Osteocyte (in vitro differentiated cells): Measurements from ENCODE around the gene ATP6V1A. TPM values are rescaled to one million over a fixed set of nuclear protein-coding genes. Genes with fewer than 3 reads are reported as not detected.

Source experiments
- DNase-seq: peaks from one replicate; pipeline ENCODE4 v3.0.0; 2021; ENCODE audit warnings: mixed read lengths; ENCODE audit not compliant: unreplicated experiment; ENCODE audit errors: extremely low spot score
- H3K27ac Mint-ChIP-seq: one replicate; pipeline ENCODE4 v1.8.0; 2021; ENCODE audit warnings: mild to moderate bottlenecking, mixed read lengths; ENCODE audit not compliant: unreplicated experiment
- H3K27me3 Mint-ChIP-seq: one replicate; pipeline ENCODE4 v1.8.0; 2021; ENCODE audit warnings: mixed read lengths; ENCODE audit not compliant: unreplicated experiment
- H3K36me3 Mint-ChIP-seq: one replicate; pipeline ENCODE4 v1.8.0; 2021; ENCODE audit warnings: mixed read lengths; ENCODE audit not compliant: unreplicated experiment
- H3K4me1 Mint-ChIP-seq: one replicate; pipeline ENCODE4 v1.8.0; 2021; ENCODE audit warnings: mixed read lengths; ENCODE audit not compliant: unreplicated experiment
- H3K4me3 Mint-ChIP-seq: one replicate; pipeline ENCODE4 v1.8.0; 2021; ENCODE audit warnings: mild to moderate bottlenecking, moderate library complexity, mixed read lengths; ENCODE audit not compliant: unreplicated experiment
- H3K9me3 Mint-ChIP-seq: one replicate; pipeline ENCODE4 v1.8.0; 2021; ENCODE audit warnings: mixed read lengths; ENCODE audit not compliant: unreplicated experiment
- total RNA-seq: library from RNA; stranded (reverse); gene quantifications from 2 replicates; pipeline ENCODE4 v1.2.1, GENCODE V29; 2021
- TF ChIP-seq, protein P1 (sequence below): fragments of 200-600 bp; sonication (generic); IDR thresholded peaks from 2 replicates; pipeline ENCODE4 v1.5.0; 2021; ENCODE audit warnings: antibody characterized with exemption, mild to moderate bottlenecking, moderate library complexity

ATP6V1A gene
- total RNA-seq, 1 donor from 2014 or later = 84.7 TPM

DNA sequence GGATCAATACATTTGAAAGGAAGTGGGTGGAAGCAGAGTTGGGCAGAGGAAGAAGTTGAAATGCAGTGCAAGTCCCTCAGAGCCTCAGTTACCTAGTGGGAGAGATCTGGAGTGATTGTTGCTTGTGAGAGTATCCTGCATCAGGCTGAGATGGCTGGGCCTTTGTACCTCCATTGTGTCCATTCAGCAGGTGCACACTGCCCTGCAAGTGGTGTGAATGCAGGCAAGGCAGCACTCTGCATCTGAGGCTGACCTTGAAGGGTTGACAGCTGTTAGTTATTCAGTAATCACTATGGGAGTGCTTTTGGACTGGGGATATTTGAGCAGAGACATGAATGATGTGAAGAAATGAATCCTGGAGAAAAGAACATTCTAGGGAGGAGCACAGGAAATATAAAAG lies 25.2 kb downstream of the ATP6V1A start:
- Mint-ChIP-seq H3K27ac (no peak overlapping the region), H3K4me1 (peaks cover 10% of the 10 kb centered on the region), H3K27me3 (no peaks in the 10 kb centered on the region), H3K9me3 (no peaks in the 10 kb centered on the region), H3K36me3 (peaks cover 4% of the 10 kb centered on the region), H3K4me3 (no peak overlapping the region)
- DNase-seq = no peak
- TF ChIP-seq, protein P1, sequence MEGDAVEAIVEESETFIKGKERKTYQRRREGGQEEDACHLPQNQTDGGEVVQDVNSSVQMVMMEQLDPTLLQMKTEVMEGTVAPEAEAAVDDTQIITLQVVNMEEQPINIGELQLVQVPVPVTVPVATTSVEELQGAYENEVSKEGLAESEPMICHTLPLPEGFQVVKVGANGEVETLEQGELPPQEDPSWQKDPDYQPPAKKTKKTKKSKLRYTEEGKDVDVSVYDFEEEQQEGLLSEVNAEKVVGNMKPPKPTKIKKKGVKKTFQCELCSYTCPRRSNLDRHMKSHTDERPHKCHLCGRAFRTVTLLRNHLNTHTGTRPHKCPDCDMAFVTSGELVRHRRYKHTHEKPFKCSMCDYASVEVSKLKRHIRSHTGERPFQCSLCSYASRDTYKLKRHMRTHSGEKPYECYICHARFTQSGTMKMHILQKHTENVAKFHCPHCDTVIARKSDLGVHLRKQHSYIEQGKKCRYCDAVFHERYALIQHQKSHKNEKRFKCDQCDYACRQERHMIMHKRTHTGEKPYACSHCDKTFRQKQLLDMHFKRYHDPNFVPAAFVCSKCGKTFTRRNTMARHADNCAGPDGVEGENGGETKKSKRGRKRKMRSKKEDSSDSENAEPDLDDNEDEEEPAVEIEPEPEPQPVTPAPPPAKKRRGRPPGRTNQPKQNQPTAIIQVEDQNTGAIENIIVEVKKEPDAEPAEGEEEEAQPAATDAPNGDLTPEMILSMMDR = no peak

DNA sequence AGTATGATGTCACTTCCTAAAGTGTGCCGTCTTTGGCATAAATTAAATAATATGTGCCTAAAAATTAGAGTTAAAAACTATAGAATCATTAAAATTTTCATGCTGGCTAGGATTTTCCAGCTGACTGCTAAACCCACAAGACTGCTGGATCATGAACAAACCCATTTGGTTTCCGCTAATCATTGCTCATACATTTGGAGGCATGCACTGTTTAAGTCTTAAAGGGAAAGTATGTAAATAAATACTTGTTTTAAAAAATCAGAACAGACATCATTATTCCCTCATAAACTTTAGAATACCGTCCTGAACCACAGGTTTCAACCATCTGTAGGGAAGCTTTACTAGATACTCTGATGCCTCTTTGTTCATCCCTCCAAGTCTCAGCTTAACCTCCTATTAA lies 26.5 kb downstream of the ATP6V1A start:
- TF ChIP-seq, protein P1 = no peak
- Mint-ChIP-seq H3K27ac (no peak overlapping the region), H3K4me1 (peaks cover 10% of the 10 kb centered on the region), H3K27me3 (no peaks in the 10 kb centered on the region), H3K9me3 (no peaks in the 10 kb centered on the region), H3K4me3 (no peak overlapping the region), H3K36me3 (peaks cover 7% of the 10 kb centered on the region)
- DNase-seq = no peak

DNA sequence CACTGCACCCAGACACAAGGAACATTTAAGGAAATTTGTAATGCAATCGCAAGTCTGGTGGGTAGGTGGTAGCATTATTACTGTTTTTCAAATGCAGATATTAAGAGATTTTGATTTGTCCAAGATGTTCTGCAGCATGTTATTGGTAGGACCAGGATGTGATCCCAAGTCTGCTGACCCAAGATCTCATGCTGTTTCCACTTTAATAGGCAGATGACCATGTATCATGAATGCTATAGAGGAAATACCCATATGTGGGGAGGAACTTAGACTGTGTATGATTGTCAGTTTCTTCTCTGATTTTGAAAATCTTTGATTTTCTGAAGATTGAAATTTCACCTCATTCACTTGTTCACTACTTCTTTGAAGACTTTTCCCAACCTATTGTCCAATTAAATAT lies 28.7 kb downstream of the ATP6V1A start:
- TF ChIP-seq, protein P1 = no peak
- H3K9me3 Mint-ChIP-seq = no peaks in the 10 kb centered on the region
- no peak overlapping the region for H3K4me3 Mint-ChIP-seq
- H3K4me1 Mint-ChIP-seq = peaks cover 5% of the 10 kb centered on the region
- peaks cover 14% of the 10 kb centered on the region for H3K36me3 Mint-ChIP-seq
- H3K27me3 Mint-ChIP-seq = no peaks in the 10 kb centered on the region
- H3K27ac Mint-ChIP-seq = no peak overlapping the region
- no peak for DNase-seq

DNA sequence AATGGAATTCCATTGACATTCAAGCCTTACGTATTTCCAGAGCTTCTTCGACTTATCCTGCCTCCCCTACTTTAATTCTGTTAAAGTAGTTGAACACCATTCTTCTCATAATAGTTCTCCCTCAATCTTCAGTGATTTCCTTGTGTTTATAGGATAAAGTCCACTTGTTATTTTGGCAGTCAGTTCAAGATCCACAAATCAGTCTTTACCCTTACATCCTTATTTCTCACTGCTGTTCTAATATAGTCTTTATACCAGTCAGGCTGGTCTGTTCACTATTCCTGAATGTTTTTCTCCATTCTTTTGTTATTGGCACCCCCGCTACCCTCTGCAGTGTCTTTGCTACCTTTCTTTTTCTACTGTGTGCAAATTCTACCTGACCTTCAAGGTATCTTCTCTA lies 29.7 kb downstream of the ATP6V1A start:
- Mint-ChIP-seq H3K27ac (no peak overlapping the region), H3K27me3 (no peaks in the 10 kb centered on the region), H3K9me3 (no peaks in the 10 kb centered on the region), H3K4me3 (no peak overlapping the region), H3K4me1 (peaks cover 5% of the 10 kb centered on the region), H3K36me3 (peaks cover 16% of the 10 kb centered on the region)
- DNase-seq = no peak
- TF ChIP-seq, protein P1 = no peak

DNA sequence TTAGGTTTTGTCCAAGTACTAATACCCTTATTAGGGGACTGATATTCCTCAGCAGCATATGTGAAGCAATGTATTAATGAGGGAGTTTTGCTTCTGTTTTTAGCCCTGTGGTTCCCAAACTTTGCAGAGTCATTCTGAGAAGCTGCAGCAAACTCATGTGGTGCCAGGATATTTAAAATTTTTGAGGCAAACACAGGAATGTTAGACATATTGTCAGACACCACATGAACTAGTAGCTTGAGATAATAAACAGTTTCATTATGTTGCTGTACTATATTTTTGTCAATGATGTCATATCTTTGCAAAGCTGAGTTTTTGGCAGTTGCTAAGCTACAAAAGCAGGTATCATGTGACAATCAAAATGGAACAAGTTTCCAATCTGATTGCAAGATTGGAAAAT lies 36.6 kb downstream of the ATP6V1A start:
- no peak for DNase-seq
- TF ChIP-seq, protein P1 = no peak
- no peaks in the 10 kb centered on the region for H3K27me3 Mint-ChIP-seq
- H3K27ac Mint-ChIP-seq = peak overlapping the region; percentile 99
- no peak overlapping the region for H3K4me3 Mint-ChIP-seq
- H3K36me3 Mint-ChIP-seq = peaks cover 18% of the 10 kb centered on the region
- H3K9me3 Mint-ChIP-seq = no peaks in the 10 kb centered on the region
- H3K4me1 Mint-ChIP-seq = peaks cover 16% of the 10 kb centered on the region
